Kidney capillary endothelial cell (primary cell): Measurements from ENCODE around the gene CA5B.
A peak's percentile ranks its signal among the peaks of the same experiment; 100 is the strongest.
"Not testable (repeated sequence)": the region's sequence is repeated elsewhere in the genome, so short reads cannot be mapped to it uniquely, and the experiment has no call there.

Experiments
- DNase-seq: peaks from one replicate; pipeline ENCODE4 v3.0.0-alpha.2; 2018; ENCODE audit warnings: low spot score

CA5B gene

GRCh38 chrX:15748841-15749240 lies 10.8 kb downstream of the CA5B start:
- no peak for DNase-seq

GRCh38 chrX:15749642-15750610 lies 11.9 kb downstream of the CA5B start:
- DNase-seq = no peak

- no peak for DNase-seq
Measured at GRCh38 chrX:15750611-15751154, 12.6 kb downstream of the CA5B start.

- no peak for DNase-seq
Measured at GRCh38 chrX:15751155-15751819, 13.2 kb downstream of the CA5B start.

DNA sequence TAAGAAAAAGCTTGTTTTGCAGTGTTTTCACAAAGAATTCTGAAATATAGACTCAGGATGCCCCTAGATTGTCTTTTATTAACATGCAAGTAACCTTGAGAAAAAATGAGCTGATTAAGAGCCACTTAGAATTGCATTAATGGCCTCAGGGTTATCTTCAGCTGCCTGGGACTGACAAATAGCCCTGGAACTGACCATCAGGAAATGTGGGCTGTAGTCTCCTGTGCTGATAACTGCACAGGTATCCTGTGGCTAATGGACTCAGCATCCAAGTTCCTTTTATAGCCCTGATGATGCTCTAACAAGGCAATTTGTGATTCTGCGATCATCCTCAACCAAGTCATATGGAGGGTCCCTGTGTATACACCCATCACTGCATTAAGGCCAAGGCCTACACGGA lies 17.0 kb downstream of the CA5B start:
- no peak for DNase-seq

GRCh38 chrX:15758140-15758539 lies 20.1 kb downstream of the CA5B start:
- no peak for DNase-seq

GRCh38 chrX:15759886-15760285 lies 21.8 kb downstream of the CA5B start:
- not testable (repeated sequence) for DNase-seq

- peak; percentile 42 for DNase-seq
Measured at GRCh38 chrX:15761564-15762191, 23.6 kb downstream of the CA5B start.

- no peak for DNase-seq
Measured at GRCh38 chrX:15769300-15769954, 31.4 kb downstream of the CA5B start.

GRCh38 chrX:15781961-15782699 lies 44.1 kb downstream of the CA5B start:
- no peak for DNase-seq

DNA sequence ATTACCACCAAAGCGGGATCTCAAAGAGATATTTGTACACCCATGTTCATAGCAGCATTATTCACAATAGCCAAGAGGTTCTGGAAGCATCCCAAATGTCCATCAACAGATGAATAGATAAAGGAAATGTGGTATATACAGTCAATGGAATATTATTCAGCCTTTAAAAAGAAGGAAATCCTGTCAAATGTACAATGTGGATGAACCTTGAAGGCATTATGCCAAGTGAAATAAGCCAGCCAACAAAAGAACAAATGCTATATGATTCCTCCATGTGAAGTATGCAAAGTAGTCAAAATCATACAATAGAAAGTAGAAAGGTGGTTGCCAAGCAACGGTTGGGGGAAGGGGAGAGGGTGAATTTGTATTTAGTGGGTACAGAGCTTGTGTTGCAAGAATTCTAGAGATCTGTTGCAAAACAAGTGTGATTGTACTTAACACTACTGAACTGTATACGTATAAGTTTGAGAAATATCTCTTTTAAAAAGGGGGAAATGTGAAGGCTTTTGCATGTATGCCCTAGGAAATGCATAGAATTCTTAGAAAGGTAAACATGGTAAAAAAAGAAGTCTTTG lies 47.2 kb downstream of the CA5B start:
- no peak for DNase-seq

DNA sequence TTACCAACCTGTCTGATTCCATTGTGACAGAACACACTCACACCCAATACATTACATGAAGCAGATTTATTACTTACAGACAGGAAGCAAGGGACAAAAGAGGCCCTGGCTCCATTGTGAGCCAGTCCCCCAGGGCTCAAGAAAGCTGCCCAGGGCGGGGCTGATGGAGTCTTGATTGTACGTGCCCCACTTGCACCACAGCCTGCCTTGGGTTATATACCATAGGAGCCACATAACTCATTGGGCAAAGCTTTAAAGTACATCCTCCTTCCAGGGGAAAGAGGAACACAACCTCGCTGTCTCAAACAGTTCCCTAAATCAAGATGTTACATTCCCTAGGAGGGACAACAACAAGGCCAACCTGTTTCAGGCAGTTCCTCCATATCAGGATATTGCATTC lies 48.8 kb downstream of the CA5B start:
- peak; percentile 21 for DNase-seq

DNA sequence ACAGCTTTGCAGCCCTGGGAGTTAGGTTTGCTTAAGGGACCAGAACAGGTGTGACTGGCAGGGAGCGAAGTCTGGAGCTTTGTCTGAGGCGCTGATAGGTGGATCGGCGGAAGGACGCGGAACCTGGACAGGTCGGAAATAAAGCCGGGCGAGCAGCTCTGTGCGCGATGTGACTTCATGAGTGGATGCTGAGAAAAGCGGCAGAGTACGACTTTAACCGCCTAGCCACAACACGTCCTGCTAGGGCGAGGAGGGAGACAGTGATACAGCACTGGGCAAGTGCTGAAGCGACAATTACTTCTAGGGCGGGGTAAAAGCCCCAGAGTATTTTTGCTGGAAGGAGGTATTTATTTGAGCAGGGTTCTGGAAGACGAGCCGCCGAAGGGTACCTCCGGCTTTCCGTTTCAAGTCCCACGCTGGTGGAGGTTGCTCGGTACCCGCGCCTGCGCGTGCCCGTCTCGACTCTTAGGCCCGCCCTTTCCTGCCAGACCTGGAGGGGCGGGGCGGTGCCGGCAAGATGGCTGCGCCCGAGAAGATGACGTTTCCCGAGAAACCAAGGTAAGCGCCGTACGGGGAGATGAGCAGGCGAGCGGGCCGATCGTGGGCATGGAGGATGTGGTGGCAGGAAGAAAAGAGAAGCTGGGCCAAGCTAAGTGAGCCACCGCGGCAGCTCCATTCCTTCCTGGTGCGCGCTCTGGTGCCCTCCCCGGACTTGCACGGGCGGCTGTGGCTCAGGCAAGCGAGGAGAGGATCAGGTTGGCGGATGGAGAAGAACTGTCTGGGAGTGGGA lies 52.1 kb downstream of the CA5B start, which contains the start of gene ZRSR2:
TSS of gene ZRSR2 (plus strand) at position 506 of the 790 bp plus-strand sequence. CDS start at position 518, 12 bp downstream.
- DNase-seq = peak; percentile 75

- peak; percentile 11 for DNase-seq
Measured at GRCh38 chrX:15790769-15791290, 52.8 kb downstream of the CA5B start.

DNA sequence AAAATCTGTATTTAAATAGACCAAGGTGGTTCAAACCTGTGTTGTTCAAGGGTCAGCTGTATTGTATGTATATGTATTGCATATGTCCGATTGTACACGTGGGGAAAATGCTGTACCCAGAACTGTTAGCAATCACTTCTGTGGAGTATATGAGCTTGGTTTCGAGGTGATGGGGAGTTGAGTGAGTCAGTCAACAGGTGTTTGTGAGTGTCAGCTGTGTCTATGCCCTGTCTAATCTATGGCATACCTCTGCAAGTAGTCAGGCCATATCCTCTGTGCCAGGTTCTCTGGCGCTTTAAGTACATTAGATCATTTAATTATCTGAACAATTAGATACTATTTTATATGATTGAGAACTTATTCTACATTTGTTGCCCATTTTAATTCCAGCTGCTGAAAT lies 59.6 kb downstream of the CA5B start:
- no peak for DNase-seq

- DNase-seq = no peak
Measured at GRCh38 chrX:15804563-15804962, 66.5 kb downstream of the CA5B start.

GRCh38 chrX:15808254-15808653 lies 70.2 kb downstream of the CA5B start:
- no peak for DNase-seq

- no peak for DNase-seq
Measured at GRCh38 chrX:15812192-15812938, 74.3 kb downstream of the CA5B start.

- DNase-seq = no peak
Measured at GRCh38 chrX:15813416-15813815, 75.3 kb downstream of the CA5B start.
